Stimulated activated effector memory CD8-positive, alpha-beta T cell treated with anti-CD3 and anti-CD28 coated beads, Interleukin-12 subunit alpha, Interleukin-12 subunit beta, amount 100 ng/mL, for 72 hours (primary cell): Measurements from ENCODE around the gene TIFAB.
"Not testable (repeated sequence)": the region's sequence is repeated elsewhere in the genome, so short reads cannot be mapped to it uniquely, and the experiment has no call there.

Source experiments
- ATAC-seq: fragments of 150-1000 bp; cut with Tn5 transposase; 2 replicates; pipeline ENCODE4 v1.10.0; 2021
- DNase-seq, 2 donors: peaks; one replicate each; pipeline ENCODE4 v3.0.0; 2021 to 2022; ENCODE audit warnings: low spot score in 2 of 2
- H3K27ac Mint-ChIP-seq: one replicate; pipeline ENCODE4 v1.8.0; 2022; ENCODE audit warnings: mild to moderate bottlenecking, mixed read lengths
- H3K36me3 Mint-ChIP-seq: one replicate; pipeline ENCODE4 v1.8.0; 2022; ENCODE audit warnings: mild to moderate bottlenecking, mixed read lengths
- H3K4me1 Mint-ChIP-seq: one replicate; pipeline ENCODE4 v1.8.0; 2022; ENCODE audit warnings: mixed read lengths
- H3K4me3 Mint-ChIP-seq: one replicate; pipeline ENCODE4 v1.8.0; 2022; ENCODE audit warnings: mild to moderate bottlenecking, mixed read lengths
- H3K9me3 Mint-ChIP-seq: one replicate; pipeline ENCODE4 v1.8.0; 2022; ENCODE audit warnings: mixed read lengths

Gene TIFAB

GRCh38 chr5:135452321-135453030, at the start of gene TIFAB:
TIFAB (minus strand) TSS chr5:135452351; CDS start chr5:135449939, 2,412 bp downstream.
- peaks cover 5% of the 10 kb centered on the region for H3K4me1 Mint-ChIP-seq
- H3K4me3 Mint-ChIP-seq: no peak within 1 kb of the TSS
- ATAC-seq (no peak), DNase-seq (no peak)
- H3K9me3 Mint-ChIP-seq: no peaks in the 10 kb centered on the region
- no peak within 1 kb of the TSS for H3K27ac Mint-ChIP-seq
- no peaks in the 10 kb centered on the region for H3K36me3 Mint-ChIP-seq

DNA sequence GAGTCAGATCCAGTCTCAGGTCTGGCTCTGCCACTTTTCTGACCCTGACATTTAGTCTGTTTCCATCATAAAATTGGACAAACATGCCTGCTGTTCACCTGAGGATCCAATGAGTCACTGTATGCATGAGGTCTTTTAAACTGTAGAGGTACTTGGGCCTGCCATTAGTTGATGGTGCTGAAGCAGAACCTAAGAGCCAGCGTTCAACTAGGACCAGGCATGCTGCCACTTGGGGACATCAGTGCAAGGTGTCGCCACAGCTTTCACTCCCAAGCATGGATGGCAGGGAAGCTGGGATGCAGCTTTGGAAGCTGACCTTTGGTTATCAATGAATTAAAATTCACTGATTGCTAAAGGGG, 46.5 kb upstream of the TIFAB start:
- peaks cover 4% of the 10 kb centered on the region for H3K4me1 Mint-ChIP-seq
- no peaks in the 10 kb centered on the region for H3K9me3 Mint-ChIP-seq

GRCh38 chr5:135497971-135498636, 46.0 kb upstream of the TIFAB start:
- Mint-ChIP-seq H3K4me1 (peaks cover 4% of the 10 kb centered on the region), H3K36me3 (no peaks in the 10 kb centered on the region), H3K4me3 (no peak overlapping the region), H3K9me3 (no peaks in the 10 kb centered on the region), H3K27ac (no peak overlapping the region)
- peak; percentile 14 for ATAC-seq
- DNase-seq: no peak

More for the DNA sequence above, 46.5 kb upstream of the TIFAB start:
- no peak overlapping the region for H3K27ac Mint-ChIP-seq
- no peak for DNase-seq
- H3K36me3 Mint-ChIP-seq: no peaks in the 10 kb centered on the region
- no peak overlapping the region for H3K4me3 Mint-ChIP-seq
- ATAC-seq: no peak

GRCh38 chr5:135495531-135495930, 43.4 kb upstream of the TIFAB start:
- not testable (repeated sequence) for H3K27ac Mint-ChIP-seq, ATAC-seq, DNase-seq, H3K4me3 Mint-ChIP-seq, H3K4me1 Mint-ChIP-seq, H3K9me3 Mint-ChIP-seq, H3K36me3 Mint-ChIP-seq

- ATAC-seq: no peak
- Mint-ChIP-seq H3K9me3 (no peaks in the 10 kb centered on the region), H3K27ac (peak overlapping the region; percentile 81), H3K4me3 (no peak overlapping the region), H3K36me3 (no peaks in the 10 kb centered on the region), H3K4me1 (peaks cover 12% of the 10 kb centered on the region)
- no peak for DNase-seq
These were observed 42.0 kb upstream of the TIFAB start for GRCh38 chr5:135494196-135494595.

GRCh38 chr5:135493406-135494180, 41.4 kb upstream of the TIFAB start:
- Mint-ChIP-seq H3K36me3 (no peaks in the 10 kb centered on the region), H3K4me1 (peaks cover 12% of the 10 kb centered on the region), H3K27ac (no peak overlapping the region), H3K9me3 (no peaks in the 10 kb centered on the region), H3K4me3 (no peak overlapping the region)
- ATAC-seq (peak; percentile 59), DNase-seq (no peak)

- peaks cover 12% of the 10 kb centered on the region for H3K4me1 Mint-ChIP-seq
- H3K36me3 Mint-ChIP-seq: no peaks in the 10 kb centered on the region
- no peaks in the 10 kb centered on the region for H3K9me3 Mint-ChIP-seq
- DNase-seq: no peak
- no peak overlapping the region for H3K4me3 Mint-ChIP-seq
- H3K27ac Mint-ChIP-seq: no peak overlapping the region
- ATAC-seq: no peak
These were observed 40.1 kb upstream of the TIFAB start for GRCh38 chr5:135492319-135492626.

DNA sequence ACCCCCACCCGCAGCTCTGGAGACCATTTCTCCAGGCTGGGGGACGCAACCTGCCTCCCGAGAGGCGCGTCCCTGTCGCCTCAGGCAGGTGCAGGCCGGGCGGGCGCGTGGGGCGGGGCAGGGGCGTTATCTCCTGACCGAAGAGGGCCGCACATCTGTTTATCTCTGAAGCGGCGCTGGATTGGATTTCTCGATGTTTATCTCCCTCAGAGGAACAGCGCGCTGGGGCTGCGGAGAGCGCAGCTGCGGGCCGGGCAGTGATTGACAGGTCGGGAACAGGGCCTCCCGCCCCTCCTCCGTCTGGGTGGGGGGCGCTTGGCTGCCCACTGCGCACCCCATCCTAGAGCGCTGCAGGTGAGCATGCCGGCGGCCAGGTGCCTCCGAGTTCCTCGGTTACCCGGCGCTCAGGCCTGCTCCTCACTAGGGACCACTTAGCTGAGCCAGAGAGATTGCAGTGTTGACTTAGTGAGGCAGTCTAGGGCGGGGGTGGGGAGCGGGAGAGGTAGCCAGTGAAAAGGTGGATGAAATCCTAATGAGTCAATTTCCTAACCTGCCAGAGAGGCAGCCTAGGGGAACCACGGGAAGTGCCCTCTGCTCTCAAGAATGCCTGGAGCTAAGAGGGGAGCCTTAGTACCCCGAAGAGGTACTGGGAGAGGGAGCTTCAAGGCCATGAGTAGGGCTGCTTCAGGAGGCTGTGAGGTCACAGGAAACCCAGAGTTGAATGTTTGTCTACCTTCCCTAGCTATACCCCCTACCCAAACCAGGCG, 39.6 kb upstream of the TIFAB start:
- Mint-ChIP-seq H3K4me3 (no peak overlapping the region), H3K4me1 (peaks cover 12% of the 10 kb centered on the region), H3K9me3 (no peaks in the 10 kb centered on the region), H3K27ac (no peak overlapping the region), H3K36me3 (no peaks in the 10 kb centered on the region)
- ATAC-seq (no peak), DNase-seq (no peak)

GRCh38 chr5:135491038-135491551, 38.9 kb upstream of the TIFAB start:
- H3K4me3 Mint-ChIP-seq: no peak overlapping the region
- DNase-seq (no peak), ATAC-seq (no peak)
- H3K4me1 Mint-ChIP-seq: peaks cover 12% of the 10 kb centered on the region
- no peak overlapping the region for H3K27ac Mint-ChIP-seq
- no peaks in the 10 kb centered on the region for H3K36me3 Mint-ChIP-seq
- no peaks in the 10 kb centered on the region for H3K9me3 Mint-ChIP-seq

GRCh38 chr5:135490245-135491037, 38.3 kb upstream of the TIFAB start:
- Mint-ChIP-seq H3K9me3 (no peaks in the 10 kb centered on the region), H3K4me1 (peaks cover 12% of the 10 kb centered on the region), H3K4me3 (peak overlapping the region; percentile 29), H3K27ac (no peak overlapping the region), H3K36me3 (no peaks in the 10 kb centered on the region)
- no peak for ATAC-seq
- no peak for DNase-seq

GRCh38 chr5:135489466-135490244, 37.5 kb upstream of the TIFAB start:
- Mint-ChIP-seq H3K27ac (no peak overlapping the region), H3K36me3 (no peaks in the 10 kb centered on the region), H3K4me3 (peak overlapping the region; percentile 29), H3K4me1 (peaks cover 12% of the 10 kb centered on the region), H3K9me3 (no peaks in the 10 kb centered on the region)
- DNase-seq (no peak), ATAC-seq (no peak)

- Mint-ChIP-seq H3K36me3 (no peaks in the 10 kb centered on the region), H3K27ac (no peak overlapping the region), H3K9me3 (no peaks in the 10 kb centered on the region), H3K4me1 (peaks cover 7% of the 10 kb centered on the region), H3K4me3 (no peak overlapping the region)
- DNase-seq (no peak), ATAC-seq (no peak)
These were observed 36.7 kb upstream of the TIFAB start for GRCh38 chr5:135488727-135489465.

- no peaks in the 10 kb centered on the region for H3K36me3 Mint-ChIP-seq
- no peak for ATAC-seq
- no peak overlapping the region for H3K27ac Mint-ChIP-seq
- H3K4me1 Mint-ChIP-seq: peaks cover 7% of the 10 kb centered on the region
- H3K9me3 Mint-ChIP-seq: no peaks in the 10 kb centered on the region
- no peak for DNase-seq
- H3K4me3 Mint-ChIP-seq: no peak overlapping the region
These were observed 35.8 kb upstream of the TIFAB start for GRCh38 chr5:135487839-135488514.
